ENCODE data around the gene ZNF474. TPM values are rescaled to one million over a fixed set of nuclear protein-coding genes. Genes with fewer than 3 reads are reported as not detected.

ZNF474 gene
- total and polyA plus RNA-seq, 9 donors, result 0.12 to 5.7 (median 0.31) TPM; not detected in 1

- H3K9me3 ChIP-seq, result no peaks in the 10 kb centered on the region
- no peaks in the 10 kb centered on the region for H3K36me3 ChIP-seq
- H3K27me3 ChIP-seq, result no peaks in the 10 kb centered on the region
- WGBS, 3 donors, result 90 to 95% (median 94%) methylated on average over 4 of the region's 4 CpGs
- no peak overlapping the region for H3K4me3 ChIP-seq
- peaks cover 1% of the 10 kb centered on the region for H3K4me1 ChIP-seq (ENCODE audit: insufficient read depth)
- no peak for DNase-seq
- TF ChIP-seq EP300 (IDR thresholded peaks at IDR 0.05), result no peak
- TF ChIP-seq CTCF (IDR thresholded peaks at IDR 0.05), result no peak
- TF ChIP-seq POLR2A (IDR thresholded peaks at IDR 0.05), result no peak
- H3K27ac ChIP-seq, result no peak overlapping the region
- intact Hi-C loops (cut with DNase I), result no loop called here
These were observed 24.4 kb downstream of the ZNF474 start for GRCh38 chr5:122153774-122154173.

- whole genome bisulfite sequencing, 3 donors, result 85 to 90% (median 86%) methylated on average over 5 of the region's 5 CpGs
- H3K4me1 ChIP-seq (ENCODE audit: insufficient read depth), result peaks cover 1% of the 10 kb centered on the region
- no peaks in the 10 kb centered on the region for H3K9me3 ChIP-seq
- H3K27ac ChIP-seq, result no peak overlapping the region
- no peak for DNase-seq
- H3K27me3 ChIP-seq, result no peaks in the 10 kb centered on the region
- no peak overlapping the region for H3K4me3 ChIP-seq
- H3K36me3 ChIP-seq, result no peaks in the 10 kb centered on the region
- intact Hi-C loops (cut with DNase I), result no loop called here
- TF ChIP-seq POLR2A (IDR thresholded peaks at IDR 0.05), result no peak
- TF ChIP-seq CTCF (IDR thresholded peaks at IDR 0.05), result no peak
- no peak for TF ChIP-seq EP300 (IDR thresholded peaks at IDR 0.05)
These were observed 25.1 kb downstream of the ZNF474 start for GRCh38 chr5:122154491-122154890.

- H3K4me1 ChIP-seq (ENCODE audit: insufficient read depth), result peaks cover 1% of the 10 kb centered on the region
- no peak overlapping the region for H3K27ac ChIP-seq
- DNase-seq, result no peak
- no peak overlapping the region for H3K4me3 ChIP-seq
- WGBS, 3 donors, result 76 to 81% (median 80%) methylated on average over 7 of the region's 7 CpGs
- no peaks in the 10 kb centered on the region for H3K36me3 ChIP-seq
- intact Hi-C loops (cut with DNase I), result no loop called here
- H3K9me3 ChIP-seq, result no peaks in the 10 kb centered on the region
- no peaks in the 10 kb centered on the region for H3K27me3 ChIP-seq
- TF ChIP-seq POLR2A (IDR thresholded peaks at IDR 0.05) (no peak), EP300 (IDR thresholded peaks at IDR 0.05) (no peak), CTCF (IDR thresholded peaks at IDR 0.05) (no peak)
These were observed 25.6 kb downstream of the ZNF474 start for GRCh38 chr5:122154910-122155309.

GRCh38 chr5:122155546-122155945 is 26.2 kb downstream of the ZNF474 start:
- TF ChIP-seq POLR2A (IDR thresholded peaks at IDR 0.05) (no peak), EP300 (IDR thresholded peaks at IDR 0.05) (no peak), CTCF (IDR thresholded peaks at IDR 0.05) (no peak)
- intact Hi-C loops (cut with DNase I), result no loop called here
- Histone ChIP-seq H3K9me3 (no peaks in the 10 kb centered on the region), H3K36me3 (no peaks in the 10 kb centered on the region), H3K27me3 (no peaks in the 10 kb centered on the region), H3K4me1 (ENCODE audit: insufficient read depth) (peaks cover 1% of the 10 kb centered on the region), H3K4me3 (no peak overlapping the region), H3K27ac (no peak overlapping the region)
- 89 to 96% (median 90%) methylated on average over 3 of the region's 3 CpGs for WGBS, 3 donors
- no peak for DNase-seq

All from ovary (tissue), 9 donors.